ENCODE results near the gene KIF17. TPM values are rescaled to one million over a fixed set of nuclear protein-coding genes. Genes with fewer than 3 reads are reported as not detected.

KIF17 gene
- total RNA-seq, 3 donors from 2014 or later (not counting 1 experiment from before 2014, with no cell fraction given), result not detected

GRCh38 chr1:20740781-20741180, 23.0 kb upstream of the KIF17 start:
- H3K27ac Mint-ChIP-seq, result peak overlapping the region in 1 of 2 donors; percentile 39
- WGBS (ENCODE audit: insufficient coverage), result 100% methylated on average over 1 of the region's 2 CpGs

GRCh38 chr1:20739225-20739624, 21.4 kb upstream of the KIF17 start:
- Histone ChIP-seq H3K36me3 (ENCODE audit: control insufficient read depth, insufficient read depth, low read length) (peaks cover 39% of the 10 kb centered on the region), H3K27me3 (ENCODE audit: control insufficient read depth, insufficient read depth, low read length) (no peaks in the 10 kb centered on the region), H3K9me3 (ENCODE audit: control insufficient read depth, insufficient read depth, low read length) (no peaks in the 10 kb centered on the region), H3K4me3 (ENCODE audit: low read length) (no peak overlapping the region), H3K27ac (ENCODE audit: low read length) (no peak overlapping the region), H3K4me1 (ENCODE audit: control insufficient read depth, insufficient read depth, low read length) (no peaks in the 10 kb centered on the region)
- intact Hi-C loops (cut with micrococcal nuclease), result no loop called here
- H3K4me1 Mint-ChIP-seq, result no peaks in the 10 kb centered on the region
- ATAC-seq, result no peak
- peak overlapping the region; percentile 36 to 48 for H3K27ac Mint-ChIP-seq
- no peaks in the 10 kb centered on the region for H3K9me3 Mint-ChIP-seq
- DNase-seq, result no peak
- no peak for TF ChIP-seq CTCF (IDR thresholded peaks at IDR 0.05)
- no peaks in the 10 kb centered on the region for H3K27me3 Mint-ChIP-seq (ENCODE audit: low read depth in 2 of 2)
- H3K36me3 Mint-ChIP-seq, result no peaks in the 10 kb centered on the region
- H3K4me3 Mint-ChIP-seq, result no peak overlapping the region
- 100% methylated on average over 1 of the region's 2 CpGs for WGBS (ENCODE audit: insufficient coverage)

More at GRCh38 chr1:20740781-20741180, 23.0 kb upstream of the KIF17 start:
- DNase-seq (no peak), ATAC-seq (no peak)
- H3K27ac ChIP-seq (ENCODE audit: low read length), result no peak overlapping the region
- no peak overlapping the region for H3K4me3 Mint-ChIP-seq
- peaks cover 54% of the 10 kb centered on the region for H3K36me3 ChIP-seq (ENCODE audit: control insufficient read depth, insufficient read depth, low read length)
- H3K9me3 Mint-ChIP-seq, result no peaks in the 10 kb centered on the region
- intact Hi-C loops (cut with micrococcal nuclease), result no loop called here
- H3K4me1 Mint-ChIP-seq, result no peaks in the 10 kb centered on the region
- no peaks in the 10 kb centered on the region for H3K27me3 Mint-ChIP-seq (ENCODE audit: low read depth in 2 of 2)
- H3K36me3 Mint-ChIP-seq, result no peaks in the 10 kb centered on the region
- no peaks in the 10 kb centered on the region for H3K27me3 ChIP-seq (ENCODE audit: control insufficient read depth, insufficient read depth, low read length)
- no peaks in the 10 kb centered on the region for H3K4me1 ChIP-seq (ENCODE audit: control insufficient read depth, insufficient read depth, low read length)
- no peak for TF ChIP-seq CTCF (IDR thresholded peaks at IDR 0.05)
- H3K9me3 ChIP-seq (ENCODE audit: control insufficient read depth, insufficient read depth, low read length), result no peaks in the 10 kb centered on the region
- H3K4me3 ChIP-seq (ENCODE audit: low read length), result no peak overlapping the region

DNA sequence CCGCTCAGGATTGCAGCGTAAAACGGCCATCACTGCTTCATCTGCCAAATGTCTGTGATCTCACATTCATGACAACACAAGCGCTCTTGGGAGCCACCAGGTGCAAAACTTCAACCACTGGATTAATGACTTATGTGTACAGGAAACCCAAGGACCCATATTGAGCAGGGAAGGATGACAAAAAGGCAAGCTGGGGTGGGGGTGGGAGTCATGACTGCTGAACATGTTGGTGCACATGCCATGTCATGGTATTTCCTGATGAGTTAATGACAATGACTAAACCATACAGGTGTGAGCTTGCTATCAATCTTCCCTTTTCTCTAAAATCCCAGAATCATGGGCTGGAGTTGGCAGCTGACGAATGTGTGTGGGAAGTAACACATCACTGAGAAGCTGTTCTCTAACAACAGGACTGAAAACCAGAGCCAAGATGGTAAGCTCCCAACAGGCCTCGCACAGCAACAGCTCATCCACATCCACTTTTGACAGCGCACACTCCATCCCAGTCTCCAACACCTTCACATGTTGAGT, 17.8 kb upstream of the KIF17 start:
- intact Hi-C loops (cut with micrococcal nuclease), result no loop called here
- TF ChIP-seq CTCF (IDR thresholded peaks at IDR 0.05), result no peak
- ATAC-seq (no peak), DNase-seq (no peak)
- 99% methylated on average over 7 of the region's 7 CpGs for WGBS (ENCODE audit: insufficient coverage)
- Mint-ChIP-seq H3K4me3 (no peak overlapping the region), H3K36me3 (no peaks in the 10 kb centered on the region), H3K9me3 (no peaks in the 10 kb centered on the region), H3K4me1 (peaks cover 11 to 19% of the 10 kb centered on the region in 2 donors), H3K27ac (no peak overlapping the region), H3K27me3 (ENCODE audit: low read depth in 2 of 2) (peaks cover 0 to 6% of the 10 kb centered on the region in 2 donors)
- no peak overlapping the region for H3K27ac ChIP-seq (ENCODE audit: low read length)
- H3K4me3 ChIP-seq (ENCODE audit: low read length), result no peak overlapping the region
- no peaks in the 10 kb centered on the region for H3K9me3 ChIP-seq (ENCODE audit: control insufficient read depth, insufficient read depth, low read length)
- peaks cover 11% of the 10 kb centered on the region for H3K27me3 ChIP-seq (ENCODE audit: control insufficient read depth, insufficient read depth, low read length)
- peaks cover 23% of the 10 kb centered on the region for H3K4me1 ChIP-seq (ENCODE audit: control insufficient read depth, insufficient read depth, low read length)
- peaks cover 11% of the 10 kb centered on the region for H3K36me3 ChIP-seq (ENCODE audit: control insufficient read depth, insufficient read depth, low read length)

Measured in natural killer cell (primary cell).